ENCODE results near the gene CAPN12. TPM values are rescaled to one million over a fixed set of nuclear protein-coding genes. Genes with fewer than 3 reads are reported as not detected.

CAPN12 gene
- total and polyA plus RNA-seq, 4 donors = 3.8 to 28.7 (median 8.8) TPM

GRCh38 chr19:38717051-38717450 is 27.2 kb downstream of the CAPN12 start:
- WGBS = 97% methylated on average over 17 of the region's 17 CpGs
- no peak overlapping the region for H3K9ac ChIP-seq (ENCODE audit: low read depth in 1 of 2, low read length in 2 of 2)

DNA sequence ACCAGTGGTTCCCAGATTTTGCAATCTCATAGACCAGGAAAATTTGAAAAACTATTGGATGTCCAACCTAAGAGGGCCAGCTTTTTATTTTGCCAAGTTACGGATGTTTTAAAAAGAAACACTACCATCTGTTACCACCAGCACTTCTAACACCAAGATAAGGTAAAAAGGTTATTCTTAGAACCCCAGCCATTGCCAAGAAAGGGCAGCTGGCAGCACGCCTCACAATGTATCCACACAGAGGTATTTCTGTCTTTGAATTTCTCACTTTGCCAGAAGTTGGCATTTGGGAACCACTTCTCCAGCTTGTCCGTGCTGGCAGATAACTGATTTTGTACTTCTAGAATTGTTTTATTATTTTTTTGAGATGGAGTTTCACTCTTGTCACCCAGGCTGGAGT is 28.7 kb downstream of the CAPN12 start:
- Histone ChIP-seq H3K4me3 (ENCODE audit: low read depth in 1 of 3, low read length in 3 of 3) (no peak overlapping the region), H3K9ac (ENCODE audit: low read depth in 1 of 2, low read length in 2 of 2) (no peak overlapping the region), H3K4me1 (ENCODE audit: control insufficient read depth in 4 of 4, insufficient read depth in 4 of 4, low read length in 3 of 4) (peaks cover 21 to 44% (median 43%) of the 10 kb centered on the region in 4 donors), H3K36me3 (ENCODE audit: control insufficient read depth in 4 of 4, insufficient read depth in 3 of 4, low read depth in 1 of 4, low read length in 3 of 4) (peaks cover 4 to 46% (median 19%) of the 10 kb centered on the region in 4 donors), H3K27ac (ENCODE audit: low read depth in 1 of 2, low read length in 2 of 2) (no peak overlapping the region), H3K9me3 (ENCODE audit: control insufficient read depth in 4 of 4, low read length in 3 of 4) (no peaks in the 10 kb centered on the region), H3K27me3 (ENCODE audit: control insufficient read depth in 4 of 4, insufficient read depth in 4 of 4, low read length in 3 of 4) (no peaks in the 10 kb centered on the region)
- TF ChIP-seq SP1 (IDR thresholded peaks at IDR 0.05) = no peak
- no peak for TF ChIP-seq YY1 (IDR thresholded peaks at IDR 0.05)
- no peak for TF ChIP-seq RXRA (IDR thresholded peaks at IDR 0.05)
- no peak for TF ChIP-seq FOXA1 (IDR thresholded peaks at IDR 0.05)
- TF ChIP-seq ZBTB33 (IDR thresholded peaks at IDR 0.05) = no peak
- DNase-seq (ENCODE audit: low spot score) = no peak
- WGBS = 91% methylated on average over 3 of the region's 3 CpGs

More at GRCh38 chr19:38717051-38717450, 27.2 kb downstream of the CAPN12 start:
- peaks cover 3 to 51% (median 25%) of the 10 kb centered on the region in 4 donors for H3K36me3 ChIP-seq (ENCODE audit: control insufficient read depth in 4 of 4, insufficient read depth in 3 of 4, low read depth in 1 of 4, low read length in 3 of 4)
- no peak overlapping the region for H3K27ac ChIP-seq (ENCODE audit: low read depth in 1 of 2, low read length in 2 of 2)
- H3K4me3 ChIP-seq (ENCODE audit: low read depth in 1 of 3, low read length in 3 of 3) = no peak overlapping the region
- H3K4me1 ChIP-seq (ENCODE audit: control insufficient read depth in 4 of 4, insufficient read depth in 4 of 4, low read length in 3 of 4) = peaks cover 17 to 30% (median 28%) of the 10 kb centered on the region in 4 donors
- TF ChIP-seq, protein P1, sequence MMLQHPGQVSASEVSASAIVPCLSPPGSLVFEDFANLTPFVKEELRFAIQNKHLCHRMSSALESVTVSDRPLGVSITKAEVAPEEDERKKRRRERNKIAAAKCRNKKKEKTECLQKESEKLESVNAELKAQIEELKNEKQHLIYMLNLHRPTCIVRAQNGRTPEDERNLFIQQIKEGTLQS (IDR thresholded peaks at IDR 0.05) = no peak
- TF ChIP-seq HNF4G (IDR thresholded peaks at IDR 0.05) = no peak
- DNase-seq (ENCODE audit: low spot score) = no peak
- no peaks in the 10 kb centered on the region for H3K27me3 ChIP-seq (ENCODE audit: control insufficient read depth in 4 of 4, insufficient read depth in 4 of 4, low read length in 3 of 4)
- H3K9me3 ChIP-seq (ENCODE audit: control insufficient read depth in 4 of 4, low read length in 3 of 4) = no peaks in the 10 kb centered on the region

- TF ChIP-seq, protein P2, sequence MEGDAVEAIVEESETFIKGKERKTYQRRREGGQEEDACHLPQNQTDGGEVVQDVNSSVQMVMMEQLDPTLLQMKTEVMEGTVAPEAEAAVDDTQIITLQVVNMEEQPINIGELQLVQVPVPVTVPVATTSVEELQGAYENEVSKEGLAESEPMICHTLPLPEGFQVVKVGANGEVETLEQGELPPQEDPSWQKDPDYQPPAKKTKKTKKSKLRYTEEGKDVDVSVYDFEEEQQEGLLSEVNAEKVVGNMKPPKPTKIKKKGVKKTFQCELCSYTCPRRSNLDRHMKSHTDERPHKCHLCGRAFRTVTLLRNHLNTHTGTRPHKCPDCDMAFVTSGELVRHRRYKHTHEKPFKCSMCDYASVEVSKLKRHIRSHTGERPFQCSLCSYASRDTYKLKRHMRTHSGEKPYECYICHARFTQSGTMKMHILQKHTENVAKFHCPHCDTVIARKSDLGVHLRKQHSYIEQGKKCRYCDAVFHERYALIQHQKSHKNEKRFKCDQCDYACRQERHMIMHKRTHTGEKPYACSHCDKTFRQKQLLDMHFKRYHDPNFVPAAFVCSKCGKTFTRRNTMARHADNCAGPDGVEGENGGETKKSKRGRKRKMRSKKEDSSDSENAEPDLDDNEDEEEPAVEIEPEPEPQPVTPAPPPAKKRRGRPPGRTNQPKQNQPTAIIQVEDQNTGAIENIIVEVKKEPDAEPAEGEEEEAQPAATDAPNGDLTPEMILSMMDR (IDR thresholded peaks at IDR 0.05; ENCODE audit: low read depth, low read length, missing input control) = no peak
- peak; percentile 57 to 79 for TF ChIP-seq HNF4A (conservative IDR thresholded peaks at IDR 0.05)
- peak; percentile 78 for TF ChIP-seq FOXA2 (IDR thresholded peaks at IDR 0.05)
- TF ChIP-seq, protein P3, sequence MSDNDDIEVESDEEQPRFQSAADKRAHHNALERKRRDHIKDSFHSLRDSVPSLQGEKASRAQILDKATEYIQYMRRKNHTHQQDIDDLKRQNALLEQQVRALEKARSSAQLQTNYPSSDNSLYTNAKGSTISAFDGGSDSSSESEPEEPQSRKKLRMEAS (IDR thresholded peaks at IDR 0.05) = no peak
- no peak for TF ChIP-seq HNF4G (IDR thresholded peaks at IDR 0.05)
- peak; percentile 96 to 97 for TF ChIP-seq RXRA (IDR thresholded peaks at IDR 0.05)
- TF ChIP-seq JUND (IDR thresholded peaks at IDR 0.05) = no peak
- TF ChIP-seq TAF1 (conservative IDR thresholded peaks at IDR 0.05) = no peak
- no peak for TF ChIP-seq ZBTB33 (IDR thresholded peaks at IDR 0.05)
- peak; percentile 81 for TF ChIP-seq SP1 (IDR thresholded peaks at IDR 0.05)
- peak; percentile 61 for TF ChIP-seq YY1 (IDR thresholded peaks at IDR 0.05)
- TF ChIP-seq, protein P1 (IDR thresholded peaks at IDR 0.05) = no peak
- peak; percentile 46 for TF ChIP-seq FOXA1 (IDR thresholded peaks at IDR 0.05)
- TF ChIP-seq RAD21 (IDR thresholded peaks at IDR 0.05) = peak; percentile 61 to 64
- peak; percentile 77 for TF ChIP-seq NR2F2 (IDR thresholded peaks at IDR 0.05)
- TF ChIP-seq EGR1 (IDR thresholded peaks at IDR 0.05; ENCODE audit: low read depth in 2 of 2) = no peak
- WGBS = 40% methylated on average over 14 of the region's 14 CpGs
- Histone ChIP-seq H3K36me3 (ENCODE audit: control insufficient read depth in 4 of 4, insufficient read depth in 3 of 4, low read depth in 1 of 4, low read length in 3 of 4) (peaks cover 5 to 47% (median 25%) of the 10 kb centered on the region in 4 donors), H3K9me3 (ENCODE audit: control insufficient read depth in 4 of 4, low read length in 3 of 4) (no peaks in the 10 kb centered on the region), H3K9ac (ENCODE audit: low read depth in 1 of 2, low read length in 2 of 2) (no peak overlapping the region), H3K27me3 (ENCODE audit: control insufficient read depth in 4 of 4, insufficient read depth in 4 of 4, low read length in 3 of 4) (no peaks in the 10 kb centered on the region), H3K4me1 (ENCODE audit: control insufficient read depth in 4 of 4, insufficient read depth in 4 of 4, low read length in 3 of 4) (peaks cover 21 to 56% (median 50%) of the 10 kb centered on the region in 4 donors), H3K27ac (ENCODE audit: low read depth in 1 of 2, low read length in 2 of 2) (peak overlapping the region; percentile 80 to 83), H3K4me3 (ENCODE audit: low read depth in 1 of 3, low read length in 3 of 3) (no peak overlapping the region)
- DNase-seq (ENCODE audit: low spot score) = peak; percentile 68
These were observed 29.9 kb downstream of the CAPN12 start for GRCh38 chr19:38714354-38714778.
